Stimulated activated effector memory CD8-positive, alpha-beta T cell treated with anti-CD3 and anti-CD28 coated beads, Interleukin-12 subunit alpha, Interleukin-12 subunit beta, amount 100 ng/mL, for 72 hours (primary cell): ENCODE data around the gene CEP20.

Experiments used
- ATAC-seq: fragments of 150-1000 bp; cut with Tn5 transposase; 2 replicates; pipeline ENCODE4 v1.10.0; 2021
- DNase-seq, 2 donors: peaks; one replicate each; pipeline ENCODE4 v3.0.0; 2021 to 2022; ENCODE audit warnings: low spot score in 2 of 2
- H3K27ac Mint-ChIP-seq: one replicate; pipeline ENCODE4 v1.8.0; 2022; ENCODE audit warnings: mild to moderate bottlenecking, mixed read lengths
- H3K36me3 Mint-ChIP-seq: one replicate; pipeline ENCODE4 v1.8.0; 2022; ENCODE audit warnings: mild to moderate bottlenecking, mixed read lengths
- H3K4me1 Mint-ChIP-seq: one replicate; pipeline ENCODE4 v1.8.0; 2022; ENCODE audit warnings: mixed read lengths
- H3K4me3 Mint-ChIP-seq: one replicate; pipeline ENCODE4 v1.8.0; 2022; ENCODE audit warnings: mild to moderate bottlenecking, mixed read lengths
- H3K9me3 Mint-ChIP-seq: one replicate; pipeline ENCODE4 v1.8.0; 2022; ENCODE audit warnings: mixed read lengths

The CEP20 gene

DNA sequence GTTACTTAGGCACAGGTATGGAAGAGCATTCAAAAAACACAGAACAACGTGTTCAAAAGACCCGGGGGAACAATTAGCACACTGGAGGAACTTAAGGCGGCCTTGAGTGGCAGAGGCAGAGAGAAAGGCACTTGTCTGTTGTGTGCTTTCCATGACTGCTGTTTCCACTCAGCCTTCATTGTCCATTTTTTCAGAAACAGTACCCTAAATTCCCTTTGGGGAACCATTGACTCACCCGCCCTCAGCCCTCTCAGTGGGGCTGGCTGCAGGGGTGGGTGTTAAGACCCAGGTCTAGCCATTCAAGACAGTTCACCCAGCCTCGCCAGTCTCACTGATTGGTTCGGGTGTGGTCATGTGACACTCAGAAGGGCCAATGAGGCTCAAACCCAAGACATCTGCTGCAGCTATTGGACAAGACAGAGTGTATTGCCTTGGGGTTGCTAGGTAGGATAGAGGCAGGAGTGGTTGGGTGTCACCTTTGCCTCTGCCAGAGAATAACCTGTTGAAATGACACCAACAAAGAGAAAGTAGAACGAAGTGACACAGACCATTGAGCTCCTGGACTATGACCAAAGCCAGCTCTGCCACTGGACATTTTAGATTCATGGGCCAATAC is 19.6 kb upstream of the CEP20 start:
- no peaks in the 10 kb centered on the region for H3K9me3 Mint-ChIP-seq
- H3K4me3 Mint-ChIP-seq: no peak overlapping the region
- no peaks in the 10 kb centered on the region for H3K36me3 Mint-ChIP-seq
- peaks cover 15% of the 10 kb centered on the region for H3K4me1 Mint-ChIP-seq
- ATAC-seq (peak; percentile 99), DNase-seq (peak in 1 of 2 donors; percentile 72)
- no peak overlapping the region for H3K27ac Mint-ChIP-seq

DNA sequence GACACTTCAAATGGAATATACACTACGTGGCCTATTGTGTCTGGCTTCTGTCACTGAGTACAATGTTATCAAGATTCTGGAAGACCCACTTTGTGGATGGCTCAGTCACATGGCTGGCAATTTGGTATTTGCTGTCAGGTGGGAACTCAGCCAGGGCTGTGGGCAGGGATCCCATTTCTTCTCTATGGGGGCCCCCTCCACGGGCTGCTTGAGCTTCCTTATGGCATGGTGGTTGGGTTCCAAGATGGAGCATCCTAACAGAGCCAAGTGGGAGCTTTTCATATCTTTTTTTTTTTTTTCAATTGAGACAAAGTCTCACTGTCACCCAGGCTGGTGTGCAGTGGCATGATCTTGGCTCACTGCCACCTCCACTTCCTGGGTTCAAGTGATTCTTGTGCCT is 18.0 kb upstream of the CEP20 start:
- Mint-ChIP-seq H3K4me1 (peaks cover 8% of the 10 kb centered on the region), H3K36me3 (no peaks in the 10 kb centered on the region), H3K27ac (no peak overlapping the region), H3K4me3 (no peak overlapping the region), H3K9me3 (no peaks in the 10 kb centered on the region)
- no peak for ATAC-seq
- DNase-seq: no peak

DNA sequence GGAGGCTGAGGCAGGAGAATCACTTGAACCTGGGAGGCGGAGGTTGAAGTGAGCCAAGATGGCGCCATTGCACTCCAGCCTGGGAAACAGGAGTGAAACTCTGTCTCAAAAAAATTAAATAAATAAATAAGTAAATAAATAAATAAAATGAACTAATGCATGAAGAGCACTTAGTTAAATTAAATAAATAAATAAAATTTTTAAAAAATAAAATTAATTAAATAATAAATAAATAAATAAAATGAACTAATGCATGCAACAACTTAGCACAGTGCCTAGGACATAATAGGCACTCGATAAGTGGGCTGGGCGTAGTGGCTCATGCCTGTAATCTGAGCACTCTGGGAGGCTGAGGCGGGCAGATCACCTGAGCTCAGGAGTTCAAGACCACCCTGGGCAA is 15.6 kb upstream of the CEP20 start:
- DNase-seq: no peak
- H3K9me3 Mint-ChIP-seq: no peaks in the 10 kb centered on the region
- no peak overlapping the region for H3K27ac Mint-ChIP-seq
- no peaks in the 10 kb centered on the region for H3K36me3 Mint-ChIP-seq
- ATAC-seq: no peak
- H3K4me3 Mint-ChIP-seq: no peak overlapping the region
- H3K4me1 Mint-ChIP-seq: peaks cover 19% of the 10 kb centered on the region

GRCh38 chr16:15900901-15901500 is 12.6 kb upstream of the CEP20 start:
- H3K4me1 Mint-ChIP-seq: peaks cover 34% of the 10 kb centered on the region
- peaks cover 6% of the 10 kb centered on the region for H3K36me3 Mint-ChIP-seq
- H3K27ac Mint-ChIP-seq: no peak overlapping the region
- ATAC-seq: no peak
- H3K4me3 Mint-ChIP-seq: no peak overlapping the region
- DNase-seq: no peak
- no peaks in the 10 kb centered on the region for H3K9me3 Mint-ChIP-seq

DNA sequence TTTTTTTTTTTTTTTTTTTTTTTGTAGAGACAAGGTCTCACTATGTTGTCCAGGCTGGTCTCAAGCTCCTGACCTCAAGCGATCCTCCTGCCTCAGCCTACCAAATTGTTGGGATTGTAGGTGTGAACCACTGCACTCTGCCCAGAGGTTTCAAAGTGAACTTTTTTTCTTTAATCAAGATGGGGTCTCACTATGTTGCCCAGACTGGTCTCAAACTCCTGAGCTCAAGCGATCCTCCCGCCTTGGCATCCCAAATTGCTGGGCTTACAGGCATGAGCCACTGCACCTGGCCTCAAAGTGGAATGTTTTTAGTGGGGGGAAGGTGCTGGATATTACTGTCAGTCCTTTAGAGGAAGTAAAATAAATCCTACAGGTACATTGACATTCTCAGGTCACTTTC is 12.0 kb upstream of the CEP20 start:
- DNase-seq (no peak), ATAC-seq (no peak)
- Mint-ChIP-seq H3K4me1 (peaks cover 34% of the 10 kb centered on the region), H3K9me3 (no peaks in the 10 kb centered on the region), H3K36me3 (peaks cover 6% of the 10 kb centered on the region), H3K4me3 (no peak overlapping the region), H3K27ac (no peak overlapping the region)

DNA sequence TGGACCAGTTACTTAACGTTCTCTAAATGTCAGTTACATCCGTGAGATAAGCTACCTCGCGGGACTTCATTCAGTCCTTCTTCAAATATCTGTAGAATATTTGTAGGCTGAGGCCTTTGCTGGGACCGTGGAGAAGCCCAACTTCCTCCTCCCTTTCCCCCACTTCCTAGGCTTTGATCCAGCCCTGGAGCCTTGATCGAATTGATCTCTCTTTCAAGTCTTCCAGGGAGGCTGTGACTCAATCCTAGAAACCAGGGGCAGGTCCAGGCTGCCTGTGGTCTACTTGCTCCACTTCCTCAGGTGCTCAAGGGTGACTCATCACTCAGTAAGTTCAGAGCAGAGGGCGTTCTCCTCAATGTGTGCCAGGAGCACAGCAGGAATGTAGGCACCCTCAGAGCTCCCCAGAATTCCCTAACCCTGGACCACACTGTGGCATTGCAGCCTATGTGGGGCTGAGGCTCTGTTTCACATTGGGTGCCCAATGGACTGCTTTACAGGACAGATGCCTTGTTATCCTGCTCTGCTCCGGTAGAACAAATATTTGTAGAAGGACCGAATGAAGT is 11.2 kb upstream of the CEP20 start:
- ATAC-seq (peak; percentile 86), DNase-seq (peak; percentile 26 to 70)
- Mint-ChIP-seq H3K27ac (peak overlapping the region; percentile 94), H3K4me1 (peaks cover 34% of the 10 kb centered on the region), H3K9me3 (no peaks in the 10 kb centered on the region), H3K36me3 (peaks cover 6% of the 10 kb centered on the region), H3K4me3 (peak overlapping the region; percentile 39)

GRCh38 chr16:15898654-15899053 is 10.3 kb upstream of the CEP20 start:
- DNase-seq: no peak
- peak overlapping the region; percentile 69 for H3K4me3 Mint-ChIP-seq
- no peak for ATAC-seq
- peaks cover 6% of the 10 kb centered on the region for H3K36me3 Mint-ChIP-seq
- H3K27ac Mint-ChIP-seq: peak overlapping the region; percentile 94
- H3K9me3 Mint-ChIP-seq: no peaks in the 10 kb centered on the region
- peaks cover 34% of the 10 kb centered on the region for H3K4me1 Mint-ChIP-seq

DNA sequence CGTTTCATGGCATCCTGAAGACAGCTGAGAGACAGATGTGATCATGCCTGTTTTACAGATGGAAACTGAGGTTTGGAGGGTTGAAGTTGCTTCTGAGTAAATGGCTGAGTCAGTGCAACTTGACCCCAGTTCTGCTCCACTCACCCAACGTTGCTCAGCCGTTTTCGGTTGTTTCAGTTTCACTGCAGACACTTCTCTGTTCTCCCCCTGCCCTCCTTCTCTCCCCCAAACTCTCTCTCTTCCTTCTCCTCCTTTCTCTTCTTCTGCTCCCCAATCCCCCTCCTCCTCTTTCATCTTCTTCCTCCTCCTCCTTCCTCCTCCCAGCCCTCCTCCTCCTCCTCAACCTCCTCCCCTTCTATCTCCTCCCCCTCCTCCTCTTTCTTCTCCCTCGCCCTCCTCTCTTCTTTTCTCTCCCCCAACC is 9.4 kb upstream of the CEP20 start:
- Mint-ChIP-seq H3K4me1 (peaks cover 34% of the 10 kb centered on the region), H3K27ac (peak overlapping the region; percentile 94), H3K36me3 (peaks cover 6% of the 10 kb centered on the region), H3K4me3 (peak overlapping the region; percentile 69), H3K9me3 (no peaks in the 10 kb centered on the region)
- peak; percentile 28 to 74 for DNase-seq
- ATAC-seq: peak; percentile 94

DNA sequence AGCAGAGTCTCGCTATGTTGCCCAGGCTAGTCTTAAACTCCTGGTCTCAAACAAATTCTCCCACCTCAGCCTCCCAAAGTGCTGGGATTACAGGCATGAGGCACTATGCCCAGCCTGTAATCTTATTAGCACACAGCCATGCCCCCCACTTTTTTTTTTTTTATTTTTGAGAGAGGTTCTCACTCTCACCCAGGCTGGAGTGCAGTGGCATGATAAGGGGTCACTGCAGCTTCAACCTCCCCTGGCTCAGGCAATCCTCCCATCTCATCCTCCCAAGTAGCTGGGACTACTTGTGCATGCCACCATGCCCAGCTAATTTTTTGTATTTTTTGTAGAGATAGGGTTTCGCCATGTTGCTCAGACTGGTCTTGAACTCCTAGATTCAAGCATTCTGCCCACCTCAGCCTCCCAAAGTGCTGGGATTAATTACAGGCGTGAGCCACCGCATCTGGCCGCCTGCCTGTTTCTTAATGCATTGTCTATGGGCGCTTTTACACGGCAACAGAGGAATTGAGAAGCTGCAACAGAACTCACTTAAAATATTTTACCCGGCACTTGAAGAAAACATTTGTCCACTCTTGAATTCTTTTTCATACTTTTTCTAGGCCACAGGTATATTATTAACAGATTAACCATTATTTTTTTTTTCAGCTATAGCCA is 8.8 kb upstream of the CEP20 start:
- Mint-ChIP-seq H3K9me3 (no peaks in the 10 kb centered on the region), H3K27ac (peak overlapping the region; percentile 94), H3K4me1 (peaks cover 34% of the 10 kb centered on the region), H3K4me3 (peak overlapping the region; percentile 69), H3K36me3 (peaks cover 6% of the 10 kb centered on the region)
- ATAC-seq (no peak), DNase-seq (no peak)

DNA sequence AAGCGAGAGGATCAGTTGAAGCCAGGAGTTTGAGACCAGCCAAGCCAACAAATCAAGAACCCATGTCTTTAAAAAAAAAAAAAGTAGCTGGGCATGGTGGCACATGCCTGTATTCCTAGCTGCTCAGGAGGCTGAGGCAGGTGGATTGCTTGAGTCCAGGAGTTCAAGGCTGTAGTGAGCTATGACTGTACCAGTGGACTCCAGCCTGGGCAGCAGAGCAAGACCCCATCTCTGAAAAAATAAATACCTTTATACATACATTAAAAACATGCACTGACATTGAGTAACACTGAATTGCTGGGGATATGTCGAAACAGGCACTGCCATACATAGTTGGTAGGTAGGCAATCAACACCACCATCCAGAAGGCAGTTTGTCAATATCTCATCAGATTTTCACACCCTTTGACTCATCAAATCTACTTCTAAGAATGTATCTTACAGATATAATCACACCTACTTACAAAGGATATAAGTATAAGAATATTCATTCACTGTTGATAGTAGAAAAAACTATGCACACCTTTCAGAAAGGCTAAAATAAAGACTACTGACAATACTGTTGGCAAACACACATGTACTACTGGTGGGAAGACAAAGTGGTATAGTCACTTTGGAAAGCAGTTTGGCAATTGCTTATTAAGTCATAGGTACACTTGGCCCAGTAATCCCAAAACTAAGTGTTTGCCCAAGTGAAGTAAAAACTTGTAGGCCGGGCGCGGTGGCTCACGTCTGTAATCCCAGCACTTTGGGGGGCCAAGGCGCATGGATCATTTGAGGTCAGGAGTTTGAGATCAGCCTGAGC is 6.4 kb upstream of the CEP20 start:
- peaks cover 6% of the 10 kb centered on the region for H3K36me3 Mint-ChIP-seq
- no peak overlapping the region for H3K27ac Mint-ChIP-seq

DNA sequence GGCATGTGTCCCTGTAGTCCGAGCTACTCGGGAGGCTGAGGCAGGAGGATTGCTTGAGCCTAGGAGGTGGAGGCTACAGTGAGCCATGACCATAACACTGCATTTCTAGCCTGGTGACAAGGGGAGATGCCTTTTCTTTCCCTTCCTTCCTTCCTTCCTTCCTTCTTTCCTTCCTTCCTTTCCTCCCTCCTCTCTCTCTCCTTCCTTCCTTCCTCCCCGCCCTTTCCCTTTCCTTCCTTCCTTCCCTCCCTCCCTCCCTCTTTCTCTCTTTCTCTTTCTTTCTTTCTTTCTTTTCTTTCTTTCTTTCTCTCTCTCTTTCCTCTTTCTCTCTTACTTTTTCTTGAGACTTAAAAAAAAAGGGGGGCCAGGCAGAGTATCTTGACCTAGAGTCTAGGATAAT is 3.1 kb upstream of the CEP20 start:
- Mint-ChIP-seq H3K9me3 (no peaks in the 10 kb centered on the region), H3K4me1 (peaks cover 17% of the 10 kb centered on the region), H3K36me3 (peaks cover 12% of the 10 kb centered on the region), H3K27ac (no peak overlapping the region), H3K4me3 (no peak overlapping the region)
- no peak for DNase-seq
- ATAC-seq: no peak

More for the DNA sequence above, 6.4 kb upstream of the CEP20 start:
- ATAC-seq: peak; percentile 56
- H3K4me1 Mint-ChIP-seq: peaks cover 31% of the 10 kb centered on the region
- no peaks in the 10 kb centered on the region for H3K9me3 Mint-ChIP-seq
- H3K4me3 Mint-ChIP-seq: no peak overlapping the region
- no peak for DNase-seq

DNA sequence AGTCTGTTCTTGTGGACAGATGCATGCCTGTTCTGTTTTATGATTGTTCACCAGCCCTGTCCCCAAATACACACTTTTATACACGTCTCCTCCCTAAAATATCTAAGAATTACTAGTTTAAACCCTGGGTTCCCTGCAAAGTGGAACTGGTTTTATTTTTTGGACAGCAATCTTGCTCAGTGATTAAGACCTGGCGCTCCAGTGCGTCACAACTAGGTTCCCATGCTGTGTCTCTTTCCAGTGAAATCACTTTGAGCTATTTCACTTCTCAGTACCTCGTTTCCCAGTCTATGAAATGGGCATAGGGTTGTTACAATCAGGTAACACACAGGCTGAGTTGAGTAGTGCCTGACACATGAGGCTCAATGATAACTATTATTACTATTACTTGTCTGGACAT is 1.1 kb downstream of the CEP20 start:
- peaks cover 29% of the 10 kb centered on the region for H3K4me1 Mint-ChIP-seq
- no peaks in the 10 kb centered on the region for H3K9me3 Mint-ChIP-seq
- no peak for DNase-seq
- no peak for ATAC-seq
- peak overlapping the region; percentile 92 for H3K4me3 Mint-ChIP-seq
- peak overlapping the region; percentile 98 for H3K27ac Mint-ChIP-seq
- peaks cover 30% of the 10 kb centered on the region for H3K36me3 Mint-ChIP-seq

DNA sequence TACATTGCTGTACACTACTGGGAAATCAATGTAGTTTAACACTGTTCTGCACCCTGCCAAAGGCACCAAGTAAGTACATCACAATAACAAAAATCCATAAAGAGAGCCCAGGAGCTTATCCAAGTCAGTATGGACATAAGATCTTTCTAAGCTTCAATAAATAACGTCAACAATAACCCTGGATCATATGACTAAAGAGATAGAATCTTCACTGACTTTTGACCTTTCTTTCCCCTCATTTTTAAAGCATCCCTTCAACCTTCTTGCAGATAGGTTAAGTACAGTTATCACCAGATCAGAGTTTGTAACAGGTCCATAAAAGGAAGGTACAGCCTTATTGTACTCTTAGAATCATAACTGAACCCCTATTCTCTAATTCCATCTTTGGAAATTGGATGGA is 2.3 kb downstream of the CEP20 start:
- Mint-ChIP-seq H3K4me1 (peaks cover 29% of the 10 kb centered on the region), H3K36me3 (peaks cover 42% of the 10 kb centered on the region), H3K27ac (peak overlapping the region; percentile 6), H3K9me3 (no peaks in the 10 kb centered on the region), H3K4me3 (no peak overlapping the region)
- DNase-seq (no peak), ATAC-seq (no peak)

DNA sequence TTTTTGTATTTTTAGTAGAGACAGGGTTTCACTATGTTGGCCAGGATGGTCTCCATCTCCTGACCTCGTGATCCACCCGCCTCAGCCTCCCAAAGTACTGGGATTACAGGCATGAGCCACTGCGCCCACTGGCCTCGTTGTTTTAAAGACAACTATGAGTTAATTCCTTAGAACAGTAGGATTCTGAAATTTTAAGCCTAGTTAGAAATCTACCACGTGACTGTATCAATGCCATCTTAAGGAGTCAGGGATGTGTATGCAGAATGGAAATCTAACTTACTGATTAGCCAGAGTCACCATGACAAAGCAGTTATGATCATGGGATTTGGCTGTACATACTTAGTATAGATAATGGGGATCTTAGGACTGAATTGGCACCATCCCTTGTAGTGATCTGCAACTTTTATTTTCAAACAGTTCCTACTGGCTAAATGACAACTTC is 2.8 kb downstream of the CEP20 start:
- no peak for DNase-seq
- Mint-ChIP-seq H3K27ac (peak overlapping the region; percentile 6), H3K4me3 (no peak overlapping the region), H3K9me3 (no peaks in the 10 kb centered on the region), H3K4me1 (peaks cover 29% of the 10 kb centered on the region), H3K36me3 (peaks cover 42% of the 10 kb centered on the region)
- ATAC-seq: no peak

- DNase-seq (no peak), ATAC-seq (no peak)
- peaks cover 31% of the 10 kb centered on the region for H3K4me1 Mint-ChIP-seq
- no peak overlapping the region for H3K4me3 Mint-ChIP-seq
- H3K36me3 Mint-ChIP-seq: peaks cover 48% of the 10 kb centered on the region
- no peaks in the 10 kb centered on the region for H3K9me3 Mint-ChIP-seq
- H3K27ac Mint-ChIP-seq: no peak overlapping the region
These were observed 5.8 kb downstream of the CEP20 start for GRCh38 chr16:15882563-15882962.
